KMS-11 (cell line): ENCODE measurements around the gene LGR4.
A peak's percentile ranks its signal among the peaks of the same experiment; 100 is the strongest.

Experiments
- H2AFZ ChIP-seq: fragments of 200-600 bp; sonication (generic); 2 replicates; pipeline ENCODE4 v1.6.1; 2016; ENCODE audit warnings: antibody characterized with exemption, mixed run types, low read depth
- H3K27ac ChIP-seq: fragments of 200-600 bp; sonication (generic); 2 replicates; pipeline ENCODE4 v1.6.1; 2016; ENCODE audit warnings: mild to moderate bottlenecking, mixed run types
- H3K27me3 ChIP-seq: fragments of 200-600 bp; sonication (generic); 2 replicates; pipeline ENCODE4 v1.6.1; 2017; ENCODE audit warnings: mild to moderate bottlenecking, low read depth, mixed run types, moderate library complexity; ENCODE audit not compliant: insufficient read depth
- H3K36me3 ChIP-seq: fragments of 200-600 bp; sonication (generic); 2 replicates; pipeline ENCODE4 v1.6.1; 2017; ENCODE audit warnings: mild to moderate bottlenecking, mixed run types; ENCODE audit not compliant: insufficient read depth
- H3K4me1 ChIP-seq: fragments of 200-600 bp; sonication (generic); 2 replicates; pipeline ENCODE4 v1.6.1; 2016; ENCODE audit warnings: mild to moderate bottlenecking, low read depth, mixed run types; ENCODE audit not compliant: poor library complexity, severe bottlenecking
- H3K4me2 ChIP-seq: fragments of 200-600 bp; sonication (generic); 2 replicates; pipeline ENCODE4 v1.7.0; 2016; ENCODE audit warnings: mild to moderate bottlenecking, mixed run types
- H3K4me3 ChIP-seq: fragments of 200-600 bp; sonication (generic); IDR thresholded peaks from 2 replicates; pipeline ENCODE4 v1.6.1; 2017; ENCODE audit warnings: low read depth, low read length, mixed read lengths; ENCODE audit not compliant: insufficient read depth
- H3K79me2 ChIP-seq: fragments of 200-600 bp; sonication (generic); 2 replicates; pipeline ENCODE4 v1.6.1; 2016; ENCODE audit warnings: low read depth, mixed run types; ENCODE audit not compliant: insufficient read depth
- H3K9ac ChIP-seq: fragments of 200-600 bp; sonication (generic); 2 replicates; pipeline ENCODE4 v1.6.1; 2016; ENCODE audit warnings: mild to moderate bottlenecking, mixed run types
- H4K20me1 ChIP-seq: fragments of 200-600 bp; sonication (generic); 2 replicates; pipeline ENCODE4 v1.6.1; 2016; ENCODE audit warnings: mild to moderate bottlenecking, mixed run types; ENCODE audit not compliant: insufficient read depth
- CTCF ChIP-seq: fragments of 200-600 bp; sonication (generic); conservative IDR thresholded peaks from 2 replicates; pipeline ENCODE4 v1.6.1; 2017; ENCODE audit warnings: low read depth, mild to moderate bottlenecking, antibody characterized with exemption, low read length, moderate library complexity, mixed read lengths

LGR4 gene

GRCh38 chr11:27381238-27381666 lies 91.3 kb downstream of the LGR4 start:
- H3K4me3 ChIP-seq = no peak overlapping the region
- H3K9ac ChIP-seq = no peak overlapping the region
- no peaks in the 10 kb centered on the region for H4K20me1 ChIP-seq
- H3K79me2 ChIP-seq = no peaks in the 10 kb centered on the region
- peak overlapping the region; percentile 53; the same call in 1 of the 2 replicates for H3K4me2 ChIP-seq
- H3K36me3 ChIP-seq = no peaks in the 10 kb centered on the region
- H3K4me1 ChIP-seq = peaks cover 66% of the 10 kb centered on the region
- no peaks in the 10 kb centered on the region for H3K27me3 ChIP-seq
- peak overlapping the region; percentile 21; the same call in 1 of the 2 replicates for H3K27ac ChIP-seq
- no peak overlapping the region for H2AFZ ChIP-seq
- no peak for TF ChIP-seq CTCF

GRCh38 chr11:27380771-27381170 lies 91.8 kb downstream of the LGR4 start:
- Histone ChIP-seq H3K27me3 (no peaks in the 10 kb centered on the region), H3K27ac (peak overlapping the region; percentile 48; the same call in 1 of the 2 replicates), H3K4me3 (no peak overlapping the region), H4K20me1 (no peaks in the 10 kb centered on the region), H3K9ac (no peak overlapping the region), H3K79me2 (no peaks in the 10 kb centered on the region), H2AFZ (no peak overlapping the region), H3K4me2 (peak overlapping the region; percentile 53; the same call in 1 of the 2 replicates), H3K4me1 (peaks cover 66% of the 10 kb centered on the region), H3K36me3 (no peaks in the 10 kb centered on the region)
- no peak for TF ChIP-seq CTCF

- H3K36me3 ChIP-seq = no peaks in the 10 kb centered on the region
- H3K4me2 ChIP-seq = peak overlapping the region; percentile 54
- H3K4me1 ChIP-seq = peaks cover 71% of the 10 kb centered on the region
- H3K79me2 ChIP-seq = no peaks in the 10 kb centered on the region
- no peaks in the 10 kb centered on the region for H3K27me3 ChIP-seq
- H3K27ac ChIP-seq = peak overlapping the region; percentile 48
- H4K20me1 ChIP-seq = no peaks in the 10 kb centered on the region
- H3K9ac ChIP-seq = no peak overlapping the region
- no peak overlapping the region for H2AFZ ChIP-seq
- H3K4me3 ChIP-seq = no peak overlapping the region
- TF ChIP-seq CTCF = no peak
Measured at GRCh38 chr11:27379449-27379848, 93.1 kb downstream of the LGR4 start.

GRCh38 chr11:27375370-27375769 lies 97.2 kb downstream of the LGR4 start:
- no peak overlapping the region for H3K4me3 ChIP-seq
- no peak for TF ChIP-seq CTCF
- no peak overlapping the region for H2AFZ ChIP-seq

More at GRCh38 chr11:27375370-27375769, 97.2 kb downstream of the LGR4 start:
- H4K20me1 ChIP-seq = no peaks in the 10 kb centered on the region
- H3K4me1 ChIP-seq = peaks cover 70% of the 10 kb centered on the region
- no peaks in the 10 kb centered on the region for H3K36me3 ChIP-seq
- H3K27ac ChIP-seq = no peak overlapping the region
- no peaks in the 10 kb centered on the region for H3K27me3 ChIP-seq
- H3K9ac ChIP-seq = no peak overlapping the region
- no peak overlapping the region for H3K4me2 ChIP-seq
- H3K79me2 ChIP-seq = no peaks in the 10 kb centered on the region
